HG02623 (cell line): Measurements from ENCODE around the gene BTBD7.

Source experiments
- ATAC-seq: cut with Tn5 transposase; IDR thresholded peaks from one replicate; pipeline ENCODE4 v1.9.1; 2021; ENCODE audit warnings: moderate library complexity; ENCODE audit not compliant: unreplicated experiment

The BTBD7 gene

GRCh38 chr14:93302688-93303581 is 29.9 kb downstream of the BTBD7 start:
- ATAC-seq, result no peak

DNA sequence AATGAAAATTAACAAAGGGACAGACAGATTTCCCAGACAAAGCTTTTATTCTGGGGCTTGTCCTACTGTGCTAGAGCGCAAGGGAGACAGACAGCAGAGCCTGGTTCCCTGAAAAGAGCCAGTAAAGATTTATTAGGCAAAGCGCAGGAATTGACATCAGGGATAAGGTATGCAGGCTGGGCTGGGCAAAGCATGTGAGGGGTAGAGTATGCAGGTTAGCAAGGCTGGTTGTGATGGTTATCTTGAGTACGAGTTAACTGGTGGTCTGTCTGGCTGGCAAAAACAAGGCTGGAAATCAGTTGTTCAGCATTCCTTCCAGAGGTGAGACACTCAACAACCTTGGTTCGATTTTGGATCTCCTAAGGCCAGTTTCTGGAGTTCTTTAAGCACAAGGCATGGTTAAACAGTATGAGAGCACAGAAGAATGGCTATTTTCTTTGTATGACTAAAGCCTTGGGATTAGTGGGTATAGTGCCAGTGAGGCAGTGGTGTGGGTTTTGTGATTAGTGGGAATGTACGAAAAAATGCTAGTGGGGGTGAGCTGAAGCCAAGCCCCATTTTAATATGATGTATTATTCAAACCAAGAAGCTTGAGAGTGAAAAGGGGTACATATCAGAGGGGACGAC is 30.9 kb downstream of the BTBD7 start:
- ATAC-seq, result no peak

- ATAC-seq, result no peak
Measured at GRCh38 chr14:93299866-93300265, 33.0 kb downstream of the BTBD7 start.

DNA sequence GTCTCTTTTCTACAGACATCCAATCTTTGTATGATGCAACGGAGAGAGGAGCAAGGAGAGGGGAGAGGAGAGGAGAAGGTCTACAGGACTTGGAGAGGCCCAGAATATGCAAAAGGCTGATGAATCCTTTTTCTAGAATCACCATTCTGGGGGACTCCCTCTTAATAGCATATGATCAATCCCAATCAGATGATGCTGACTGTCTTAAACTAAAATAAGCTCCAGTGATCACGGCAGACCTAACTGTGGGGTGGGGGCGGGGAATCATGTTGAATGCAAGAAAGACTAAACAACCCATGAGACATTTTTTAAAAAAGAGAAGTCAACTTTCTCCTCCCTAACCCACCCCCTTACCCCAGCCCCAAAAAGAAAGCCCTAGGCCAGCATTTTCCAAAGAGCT is 33.4 kb downstream of the BTBD7 start:
- ATAC-seq, result no peak

GRCh38 chr14:93295541-93296220 is 37.2 kb downstream of the BTBD7 start:
- ATAC-seq, result no peak

GRCh38 chr14:93286212-93286890 is 46.5 kb downstream of the BTBD7 start:
- ATAC-seq, result no peak

- ATAC-seq, result no peak
Measured at GRCh38 chr14:93285044-93285443, 47.8 kb downstream of the BTBD7 start.

- ATAC-seq, result no peak
Measured at GRCh38 chr14:93281937-93282336, 50.9 kb downstream of the BTBD7 start.

DNA sequence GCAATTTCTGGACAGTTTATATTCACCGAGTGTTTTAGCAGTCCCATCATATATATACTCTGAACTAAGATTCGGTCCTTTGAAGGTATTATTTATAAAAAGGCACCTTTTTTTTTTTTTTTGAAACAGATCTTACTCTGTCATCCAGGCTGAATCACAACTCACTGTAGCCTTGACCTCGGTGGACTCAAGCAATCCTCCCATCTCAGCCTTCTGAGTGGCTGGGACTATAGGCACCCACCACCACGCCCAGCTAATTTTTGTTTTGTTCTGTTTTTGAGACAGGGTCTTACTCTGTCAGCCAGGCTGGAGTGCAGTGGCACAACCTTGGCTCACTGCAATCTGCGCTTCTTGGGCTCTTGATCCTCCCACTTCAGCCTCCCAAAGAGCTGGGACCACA is 52.1 kb downstream of the BTBD7 start:
- ATAC-seq, result no peak

- no peak for ATAC-seq
Measured at GRCh38 chr14:93276031-93276716, 56.7 kb downstream of the BTBD7 start.

DNA sequence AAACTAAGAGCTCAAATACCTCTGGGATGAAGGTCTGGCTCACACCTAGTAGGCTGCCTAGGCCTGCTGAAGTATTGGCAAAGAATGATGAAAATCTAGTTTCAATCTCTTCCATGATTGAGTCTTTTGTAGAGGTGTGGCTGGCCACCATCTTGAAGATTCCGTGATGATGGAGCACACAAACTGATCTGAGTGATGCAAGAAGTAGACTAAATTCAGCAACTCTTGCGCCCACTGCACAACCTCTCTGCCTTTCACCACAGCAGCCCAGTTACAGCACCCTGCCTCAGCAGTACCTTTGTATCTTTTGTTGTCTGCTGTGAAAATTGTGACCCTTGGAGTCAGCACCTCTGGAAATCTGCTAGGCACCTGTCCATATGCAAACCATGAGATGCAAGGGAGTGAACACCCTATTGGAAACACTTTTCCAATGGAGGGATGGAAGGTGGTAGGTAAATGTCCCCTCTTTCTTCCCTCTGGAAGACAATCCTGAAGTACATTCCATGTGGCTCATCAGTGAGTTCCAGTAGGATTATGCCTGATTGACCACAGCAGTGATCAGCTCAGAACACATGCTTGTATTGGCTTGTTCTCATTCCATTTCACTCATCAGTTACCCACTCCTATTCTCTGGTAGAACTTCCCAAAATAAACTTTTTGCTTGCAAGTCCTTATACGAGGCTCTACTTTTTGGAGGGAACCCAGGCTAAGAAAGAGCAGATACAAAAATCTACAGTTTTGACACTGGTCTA is 58.6 kb downstream of the BTBD7 start:
- no peak for ATAC-seq

DNA sequence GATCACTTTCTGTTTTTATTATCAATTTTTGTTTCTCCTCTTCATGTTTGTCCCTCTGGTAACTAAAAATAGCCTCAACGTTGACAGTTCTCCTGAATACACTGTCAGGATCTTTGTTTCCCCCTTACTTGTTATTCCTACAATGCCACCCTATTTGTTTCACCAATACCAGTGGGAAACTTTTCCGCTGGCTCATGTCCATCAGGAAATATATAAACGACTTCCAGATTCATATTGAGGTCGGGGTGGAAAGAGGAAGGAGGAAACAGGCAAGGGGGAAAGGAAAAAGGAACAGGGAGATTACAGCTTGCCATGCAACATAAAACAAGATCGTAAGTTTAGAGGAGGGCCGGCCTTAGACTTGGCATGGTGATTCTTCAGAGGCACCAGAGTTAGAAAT is 61.7 kb downstream of the BTBD7 start:
- no peak for ATAC-seq

GRCh38 chr14:93269341-93270068 is 63.3 kb downstream of the BTBD7 start:
- ATAC-seq, result no peak

- ATAC-seq, result no peak
Measured at GRCh38 chr14:93268406-93268805, 64.4 kb downstream of the BTBD7 start.

DNA sequence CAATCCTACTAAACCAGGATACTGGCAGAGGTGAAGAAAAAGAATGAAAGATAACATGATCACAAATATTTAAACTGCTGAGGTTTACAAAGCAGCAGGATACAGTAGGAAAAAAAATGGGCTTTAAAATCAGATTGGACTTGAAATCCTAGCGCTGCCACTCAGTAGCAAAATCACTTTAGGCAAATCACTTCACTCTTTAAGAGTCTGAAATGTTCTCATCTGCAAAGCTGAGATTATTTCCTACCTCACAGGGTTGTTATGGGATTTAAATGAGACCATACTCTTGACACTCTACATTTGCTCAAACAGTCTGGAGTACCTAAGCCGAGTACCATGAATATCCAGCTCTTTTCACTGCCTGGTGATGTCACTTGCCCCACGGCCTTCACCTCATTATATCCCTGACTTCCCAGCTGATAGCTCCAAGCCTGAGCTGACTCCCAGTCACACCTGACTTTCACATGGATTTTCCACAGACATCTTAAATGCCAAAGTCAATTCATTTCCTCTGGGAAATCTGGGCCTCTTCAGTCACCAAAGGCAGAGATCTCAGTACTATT is 65.6 kb downstream of the BTBD7 start:
- ATAC-seq, result no peak

- ATAC-seq, result no peak
Measured at GRCh38 chr14:93266127-93266526, 66.7 kb downstream of the BTBD7 start.

- no peak for ATAC-seq
Measured at GRCh38 chr14:93263416-93263815, 69.4 kb downstream of the BTBD7 start.

DNA sequence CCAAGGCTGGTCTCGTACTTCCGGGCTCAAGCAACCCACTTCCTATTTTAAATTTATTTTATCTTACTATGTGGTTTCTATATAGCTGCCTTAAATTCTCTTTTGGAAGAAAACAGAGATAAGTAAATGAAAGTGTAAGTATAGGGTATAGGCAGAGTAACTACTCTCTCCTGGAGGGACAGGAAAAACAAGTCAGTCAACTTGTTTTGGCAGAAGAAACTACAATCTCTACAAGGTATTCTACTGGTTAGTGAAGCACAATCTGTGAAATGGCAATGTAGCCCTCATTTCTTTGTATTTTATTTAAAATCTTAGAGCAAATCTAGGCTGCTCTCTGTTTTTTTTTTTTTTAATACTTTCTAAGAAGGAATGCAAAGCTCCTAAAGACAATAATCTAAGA is 70.4 kb downstream of the BTBD7 start:
- no peak for ATAC-seq
